Forelimb muscle (tissue), 1 donor: Measurements from ENCODE around the gene MCCC1. TPM values are rescaled to one million over a fixed set of nuclear protein-coding genes. Genes with fewer than 3 reads are reported as not detected.
"Not testable (repeated sequence)": the region's sequence is repeated elsewhere in the genome, so short reads cannot be mapped to it uniquely, and the experiment has no call there.

Experiments used
- DNase-seq: peaks from one replicate; pipeline ENCODE4 v3.0.0-alpha.2; 2013; ENCODE audit warnings: low read depth
- polyA plus RNA-seq: library from polyadenylated mRNA; unstranded; fragments of 120-200 nt; gene quantifications from one replicate; pipeline ENCODE4 v1.2.1, GENCODE V29; 2013; ENCODE audit not compliant: insufficient read length

MCCC1 gene
- 14.9 TPM for polyA plus RNA-seq

DNA sequence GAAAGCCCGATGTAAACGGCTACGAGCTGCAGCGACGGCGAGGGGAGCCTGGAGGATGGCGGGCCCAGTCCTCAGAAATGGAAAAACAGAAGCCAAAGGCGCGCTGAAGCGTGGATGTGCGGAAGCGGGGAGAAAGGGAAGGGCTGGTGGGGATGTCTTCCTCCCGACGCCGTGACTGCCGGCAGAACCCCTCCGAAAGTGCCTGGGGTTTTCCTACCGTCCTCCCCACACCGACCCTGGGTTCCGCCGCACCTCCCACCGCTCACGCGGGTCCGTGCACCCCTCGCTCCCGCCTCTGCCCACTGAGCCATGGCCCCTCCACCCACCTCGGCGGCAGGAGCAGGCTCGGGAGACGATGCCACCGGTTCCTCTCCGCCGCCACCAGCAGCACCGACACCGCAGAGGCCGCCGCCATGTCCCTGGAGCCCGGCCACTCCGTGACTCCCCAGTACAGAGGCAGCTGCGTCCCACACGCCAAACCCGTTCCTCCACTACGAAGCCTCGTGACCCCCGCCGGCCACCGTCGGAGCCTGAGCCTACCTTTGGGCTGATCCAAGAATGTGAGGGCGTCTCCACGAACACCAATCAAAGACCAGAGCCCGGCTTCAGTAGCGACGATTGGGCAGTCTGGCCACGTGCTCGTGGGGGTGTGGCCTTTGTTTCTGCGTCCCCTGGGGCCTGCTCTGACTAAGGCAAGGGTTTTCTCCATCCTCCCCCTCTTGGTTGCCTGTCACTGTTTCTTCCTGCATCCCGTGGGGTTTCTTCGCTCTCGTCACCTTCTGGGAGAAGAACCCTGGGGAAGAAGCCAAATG lies at the start of gene MCCC1:
TSS of gene MCCC1 (minus strand) at position 471 of the 812 bp plus-strand sequence. CDS start at position 415, 56 bp downstream.
- peak; percentile 89 for DNase-seq

DNA sequence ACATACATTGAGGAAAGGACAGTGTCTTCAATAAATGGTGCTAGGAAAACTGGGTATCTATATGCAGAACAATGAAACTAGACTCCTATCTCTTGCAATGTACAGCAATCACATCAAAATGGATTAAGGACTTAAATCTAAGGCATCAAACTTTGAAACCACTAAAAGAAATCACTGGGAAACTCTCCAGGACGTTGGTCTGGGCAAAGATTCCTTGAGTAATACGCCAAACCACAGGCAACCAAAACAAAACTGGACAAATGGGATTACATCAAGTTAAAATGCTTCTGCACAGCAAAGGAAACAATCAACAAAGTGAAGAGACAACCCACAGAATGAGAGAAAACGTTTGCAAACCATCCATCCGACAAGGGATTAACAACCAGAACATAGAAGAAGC lies 48.8 kb upstream of the MCCC1 start:
- DNase-seq: no peak

DNA sequence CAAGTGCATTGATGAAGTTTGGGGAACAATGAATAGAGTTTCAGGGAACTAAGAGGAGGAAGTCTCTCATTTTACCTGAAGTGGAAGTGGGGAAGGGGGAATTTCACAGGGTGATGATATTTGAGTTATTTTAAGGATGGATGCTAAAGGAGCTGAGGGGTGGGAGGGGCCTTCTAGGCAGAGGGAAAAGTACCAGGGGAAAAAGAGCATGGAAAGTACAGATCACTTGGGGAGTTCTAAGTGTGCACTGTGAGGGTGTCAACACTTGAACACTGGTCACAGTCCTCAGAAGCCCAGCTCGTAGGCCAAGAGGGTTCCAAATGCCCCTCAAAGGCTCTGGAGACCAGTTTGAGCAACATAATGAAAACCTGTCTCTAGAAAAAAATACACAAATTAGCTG lies 45.1 kb upstream of the MCCC1 start:
- DNase-seq: no peak

GRCh38 chr3:183142199-183142598 lies 42.9 kb upstream of the MCCC1 start:
- no peak for DNase-seq

- DNase-seq: no peak
These were observed 35.5 kb upstream of the MCCC1 start for GRCh38 chr3:183134844-183135243.

- DNase-seq: no peak
These were observed 33.1 kb upstream of the MCCC1 start for GRCh38 chr3:183132409-183132808.

DNA sequence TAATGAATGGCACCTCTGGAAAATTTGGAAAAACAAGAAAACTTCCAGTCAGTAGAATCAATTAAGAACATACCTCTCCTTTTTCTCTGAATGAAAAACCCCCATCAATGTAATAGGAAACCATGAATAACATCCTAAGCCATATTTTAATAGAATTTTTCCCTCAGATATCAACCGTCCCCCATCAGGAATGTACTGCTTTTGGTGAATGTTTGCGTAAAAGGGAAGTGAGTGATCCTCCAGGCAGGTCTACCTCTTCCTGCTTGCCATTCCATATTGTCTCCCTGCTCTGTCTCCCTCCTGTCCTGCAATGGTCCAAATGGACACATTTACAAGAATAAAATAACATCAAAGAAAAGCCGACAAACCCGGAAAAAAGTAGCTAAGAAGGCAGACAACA lies 32.4 kb upstream of the MCCC1 start:
- no peak for DNase-seq

GRCh38 chr3:183131186-183131725 lies 32.0 kb upstream of the MCCC1 start:
- DNase-seq: no peak

DNA sequence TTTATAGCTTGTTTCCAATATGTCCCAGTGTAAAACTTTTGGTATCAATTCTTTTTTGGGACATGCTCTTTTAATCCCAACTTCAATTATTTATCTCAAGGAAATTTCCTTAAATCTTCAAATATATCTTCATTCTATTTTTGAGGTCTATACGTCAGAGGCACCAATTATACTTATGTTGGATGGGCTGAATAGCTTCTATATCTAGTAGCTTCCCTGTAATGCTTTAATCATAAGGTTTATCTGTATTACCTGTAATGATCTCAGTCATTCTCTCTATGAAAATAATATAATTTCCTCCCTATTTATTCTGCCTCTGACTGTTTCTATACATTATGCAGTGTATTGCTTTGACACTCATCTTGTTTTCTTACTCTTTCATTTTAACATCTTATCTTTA lies 29.9 kb upstream of the MCCC1 start:
- DNase-seq: no peak

- DNase-seq: no peak
These were observed 29.4 kb upstream of the MCCC1 start for GRCh38 chr3:183128709-183129108.

- DNase-seq: no peak
These were observed 24.6 kb upstream of the MCCC1 start for GRCh38 chr3:183123891-183124290.

GRCh38 chr3:183122257-183122932 lies 23.1 kb upstream of the MCCC1 start:
- DNase-seq: no peak

DNA sequence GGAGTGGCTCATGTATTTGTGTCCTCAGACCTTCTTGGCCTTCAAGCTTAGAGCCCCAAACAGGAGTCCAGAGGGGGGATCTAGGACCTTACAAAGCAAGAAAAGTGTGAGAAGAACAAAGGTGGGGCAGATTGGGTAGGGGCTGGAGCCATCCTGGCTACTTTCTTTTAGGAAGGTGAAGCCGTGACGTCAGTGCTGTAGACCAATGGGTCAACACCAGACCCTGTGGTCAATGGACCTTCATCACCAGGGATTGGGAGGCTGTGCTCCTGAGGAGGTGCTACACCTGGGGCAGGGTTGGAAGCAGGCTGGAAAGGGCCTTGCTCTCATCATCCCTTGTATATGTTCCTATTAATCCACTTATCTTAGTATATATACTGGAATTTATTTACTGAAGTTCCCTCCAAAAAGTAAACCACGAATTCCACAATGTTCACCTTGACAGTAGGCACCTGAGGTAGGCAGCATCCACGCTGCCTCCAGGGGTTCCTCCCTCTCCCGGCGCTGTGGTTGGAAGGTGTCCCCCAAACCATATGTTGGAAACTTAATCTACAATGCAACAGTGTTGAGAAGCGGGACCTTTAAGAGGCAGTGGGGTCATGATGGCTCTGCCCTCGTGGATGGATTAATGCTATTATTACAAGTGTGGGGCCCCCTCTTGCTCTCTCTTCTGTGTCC lies 21.4 kb upstream of the MCCC1 start:
- no peak for DNase-seq

GRCh38 chr3:183117056-183117455 lies 17.8 kb upstream of the MCCC1 start:
- no peak for DNase-seq

DNA sequence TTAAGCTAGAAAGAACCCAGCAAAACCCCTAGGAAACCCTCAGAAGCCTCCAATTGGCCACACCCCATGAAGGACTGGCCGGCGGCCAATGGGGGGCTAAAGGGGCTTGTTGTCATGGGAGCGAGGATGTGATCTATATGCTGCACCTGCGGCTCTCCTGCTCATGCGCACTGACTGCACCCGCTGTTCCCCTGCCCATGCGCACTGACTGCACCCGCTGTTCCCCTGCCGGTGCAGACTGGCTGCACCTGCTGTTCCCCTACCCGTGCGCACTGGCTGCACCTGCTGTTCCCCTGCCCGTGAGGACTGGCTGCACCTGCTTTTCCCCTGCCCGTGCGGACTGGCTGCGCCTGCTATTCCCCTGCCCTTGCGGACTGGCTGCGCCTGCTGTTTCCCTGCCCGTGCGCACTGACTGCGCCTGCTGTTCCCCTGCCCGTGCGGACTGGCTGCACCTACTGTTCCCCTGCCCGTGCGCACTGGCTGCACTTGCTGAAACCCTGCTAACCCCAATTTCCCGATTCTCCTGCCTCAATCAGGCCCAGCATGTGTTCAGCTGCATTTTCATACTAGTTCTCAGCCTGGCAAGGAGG lies 16.8 kb upstream of the MCCC1 start:
- no peak for DNase-seq

- DNase-seq: no peak
These were observed 15.3 kb upstream of the MCCC1 start for GRCh38 chr3:183114384-183115178.

DNA sequence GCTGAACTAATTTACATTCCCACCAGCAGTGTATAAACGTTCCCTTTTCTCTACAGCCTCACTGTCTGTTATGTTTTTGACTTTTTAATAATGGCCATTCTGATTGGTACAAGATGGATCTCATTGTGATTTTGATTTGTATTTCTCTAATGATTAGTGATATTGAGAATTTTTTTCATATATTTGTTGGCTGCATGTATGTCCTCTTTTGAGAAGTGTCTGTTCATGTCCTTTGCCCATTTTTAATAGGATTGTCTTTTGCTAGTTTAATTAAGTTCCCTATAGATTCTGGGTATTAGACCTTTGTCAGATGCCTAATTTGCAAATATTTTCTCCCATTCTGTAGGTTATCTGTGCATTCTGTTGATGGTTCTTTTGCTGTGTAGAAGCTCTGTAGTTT lies 10.6 kb upstream of the MCCC1 start:
- not testable (repeated sequence) for DNase-seq

DNA sequence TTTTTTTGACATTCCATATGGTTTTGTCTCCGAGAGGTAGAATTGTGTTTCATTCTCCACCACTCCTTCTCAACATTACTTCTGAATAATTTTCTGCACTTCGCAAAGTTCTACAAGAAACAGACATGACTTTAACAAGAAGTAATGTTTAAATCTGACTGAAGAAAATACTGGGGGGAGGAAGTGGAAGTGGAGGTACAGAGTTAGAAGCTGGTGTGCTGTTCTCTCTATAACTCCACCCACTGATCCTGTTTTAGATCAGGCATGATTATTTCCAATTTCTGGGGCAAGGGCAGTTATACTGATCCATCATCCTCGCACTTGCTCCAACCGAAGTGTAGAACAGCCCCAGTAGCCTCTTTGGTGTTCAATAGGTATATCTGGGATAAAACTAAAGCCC lies 9.2 kb upstream of the MCCC1 start:
- no peak for DNase-seq

DNA sequence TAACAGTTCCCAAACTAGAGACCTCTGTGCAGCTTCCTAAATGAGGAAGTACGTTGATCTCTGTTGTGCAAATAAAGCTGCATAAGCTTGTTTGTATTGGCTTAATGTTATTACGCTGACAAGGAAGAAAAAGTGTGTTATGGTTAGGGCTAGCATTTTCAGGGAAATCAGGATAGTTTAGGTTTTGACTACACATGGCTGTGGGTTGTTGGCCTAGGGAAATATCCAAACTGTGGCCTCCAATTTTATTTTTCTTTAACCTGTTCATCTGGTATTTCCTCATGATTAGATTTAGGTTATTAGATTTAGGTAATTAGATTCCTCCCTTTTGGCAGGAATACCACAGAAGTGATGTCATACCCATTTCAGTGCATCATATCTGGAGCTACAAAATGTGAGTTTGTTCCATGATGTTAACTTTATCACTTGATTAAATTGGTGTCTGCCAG lies 8.7 kb upstream of the MCCC1 start:
- no peak for DNase-seq

DNA sequence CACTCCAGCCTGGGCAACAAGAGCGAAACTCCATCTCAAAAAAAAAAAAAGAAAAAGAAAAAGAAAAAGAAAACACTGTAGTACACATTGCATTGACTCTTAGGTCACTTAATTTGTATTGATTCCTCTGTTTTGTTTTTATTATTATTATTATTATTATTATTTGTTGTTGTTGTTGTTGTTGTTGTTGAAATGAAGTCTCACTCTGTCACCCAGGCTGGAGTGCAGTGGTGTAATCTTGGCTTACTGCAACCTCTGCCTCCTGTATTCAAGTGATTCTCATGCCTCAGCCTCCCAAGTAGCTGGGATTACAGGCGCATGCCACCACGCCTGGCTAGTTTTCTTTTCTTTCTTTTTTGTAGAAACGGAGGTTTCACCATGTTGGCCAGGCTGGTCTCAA lies 8.1 kb upstream of the MCCC1 start:
- DNase-seq: not testable (repeated sequence)

DNA sequence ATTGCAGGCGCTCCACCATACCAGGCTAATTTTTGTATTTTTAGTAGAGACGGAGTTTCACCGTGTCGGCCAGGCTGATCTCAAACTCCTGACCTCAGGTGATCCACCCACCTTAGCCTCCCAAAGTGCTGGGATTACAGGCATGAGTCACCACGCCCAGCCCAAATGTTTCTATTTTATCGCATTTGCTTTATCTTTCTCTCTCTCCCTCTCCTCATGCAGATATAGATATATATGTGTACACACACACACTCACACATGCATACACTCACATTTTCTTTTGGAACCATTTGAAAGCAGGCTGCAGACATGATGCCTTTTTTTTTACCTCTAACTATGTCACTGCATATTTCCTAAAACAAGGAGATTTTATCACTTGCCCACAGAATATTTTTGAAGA lies 7.3 kb upstream of the MCCC1 start:
- DNase-seq: no peak
